Stimulated activated CD4-positive, alpha-beta T cell treated with anti-CD3 and anti-CD28 coated beads, Interleukin-4, amount 100 ng/mL, for 24 hours (primary cell): ENCODE data around the gene PDK1.
"Not testable (repeated sequence)": the region's sequence is repeated elsewhere in the genome, so short reads cannot be mapped to it uniquely, and the experiment has no call there.

ENCODE experiments used
- DNase-seq: peaks from one replicate; pipeline ENCODE4 v3.0.0-alpha.2; 2020

Gene PDK1

DNA sequence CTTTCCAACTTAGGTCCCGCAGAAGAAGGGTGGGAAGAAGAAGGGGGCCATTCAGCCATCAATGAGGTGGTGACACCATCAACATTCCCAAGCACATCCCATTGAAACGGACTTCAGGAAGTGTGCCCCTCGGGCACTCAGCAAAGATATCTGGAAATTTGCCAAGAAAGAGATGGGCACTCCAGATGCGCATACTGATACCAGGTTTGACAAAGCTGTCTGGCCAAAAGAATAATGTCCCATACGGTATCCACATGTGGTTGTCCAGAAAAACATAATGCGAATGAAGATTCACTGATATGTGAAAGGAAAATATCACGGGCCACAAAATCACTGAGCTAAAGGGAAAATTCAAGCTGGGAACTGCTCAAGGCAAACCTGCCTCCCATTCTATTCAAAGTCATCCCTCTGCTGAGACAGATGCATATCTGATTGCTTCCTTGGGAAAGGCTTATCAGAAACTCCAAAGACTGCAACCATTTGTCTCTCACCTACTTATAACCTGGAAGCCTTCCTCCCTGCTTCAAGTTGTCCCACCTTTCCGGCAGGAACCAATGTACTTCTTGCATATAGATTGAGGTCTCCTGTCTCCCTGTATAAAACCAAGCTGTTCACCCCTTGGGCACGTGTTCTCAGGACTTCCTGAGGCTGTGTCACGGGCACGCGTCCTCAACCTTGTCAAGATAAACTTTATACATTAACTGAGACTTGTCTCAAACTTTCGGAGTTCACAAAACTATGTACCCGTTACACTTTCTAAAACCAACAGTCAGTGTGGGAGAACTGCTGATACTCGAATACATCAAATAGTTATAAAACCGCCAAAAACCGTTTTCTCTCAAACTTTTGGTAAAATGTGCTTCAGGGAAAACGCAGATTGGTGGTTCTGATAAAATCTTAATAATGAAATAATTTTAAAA lies 1.3 kb upstream of the PDK1 start:
- peak; percentile 11 for DNase-seq

DNA sequence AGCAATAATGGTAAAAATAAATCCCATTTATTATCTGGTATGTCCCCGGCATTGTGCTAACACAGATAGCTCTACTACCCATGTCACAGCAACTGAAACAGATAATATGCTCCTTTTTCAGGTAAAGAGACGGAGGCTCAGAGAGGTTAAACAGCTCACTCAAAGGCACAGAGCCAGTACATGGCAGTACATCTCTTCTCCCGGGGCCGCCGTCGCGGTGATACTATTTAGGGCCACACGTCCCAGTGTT lies 693 bp upstream of the PDK1 start:
- no peak for DNase-seq

DNA sequence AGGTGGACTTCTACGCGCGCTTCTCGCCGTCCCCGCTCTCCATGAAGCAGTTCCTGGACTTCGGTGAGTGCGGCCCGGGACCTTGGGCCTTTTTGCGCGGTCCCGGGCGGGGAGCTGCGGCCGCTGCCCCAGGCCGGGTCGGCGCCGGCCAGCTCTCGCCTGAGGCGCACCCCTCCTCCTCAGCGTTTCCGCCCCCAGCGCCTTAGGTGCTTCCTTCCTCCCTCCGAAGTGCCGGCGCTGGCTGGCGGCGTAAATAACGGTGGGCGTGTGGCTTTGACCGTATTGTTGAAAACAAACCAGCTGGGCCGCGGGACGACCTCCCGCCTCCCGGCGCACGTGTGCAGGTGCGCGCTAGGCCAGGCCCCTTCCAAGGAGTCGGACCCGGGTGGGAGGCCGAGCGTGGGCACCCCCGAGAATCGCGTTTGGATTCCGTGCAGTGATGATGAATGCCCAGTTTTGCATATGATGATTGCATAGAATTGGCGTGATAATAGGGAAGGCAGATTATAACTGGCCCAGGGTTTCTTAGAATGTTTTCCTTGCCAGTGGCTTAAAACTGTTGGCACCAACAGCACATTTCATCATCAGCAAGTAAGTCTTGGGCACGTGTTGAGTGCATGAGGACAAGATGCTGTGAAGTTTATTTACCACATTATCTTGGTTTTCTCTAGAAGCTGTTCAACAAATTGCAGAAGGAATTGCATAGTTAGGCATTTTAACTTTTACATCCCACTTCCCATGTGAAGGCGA lies 569 bp downstream of the PDK1 start:
- DNase-seq: peak; percentile 72

DNA sequence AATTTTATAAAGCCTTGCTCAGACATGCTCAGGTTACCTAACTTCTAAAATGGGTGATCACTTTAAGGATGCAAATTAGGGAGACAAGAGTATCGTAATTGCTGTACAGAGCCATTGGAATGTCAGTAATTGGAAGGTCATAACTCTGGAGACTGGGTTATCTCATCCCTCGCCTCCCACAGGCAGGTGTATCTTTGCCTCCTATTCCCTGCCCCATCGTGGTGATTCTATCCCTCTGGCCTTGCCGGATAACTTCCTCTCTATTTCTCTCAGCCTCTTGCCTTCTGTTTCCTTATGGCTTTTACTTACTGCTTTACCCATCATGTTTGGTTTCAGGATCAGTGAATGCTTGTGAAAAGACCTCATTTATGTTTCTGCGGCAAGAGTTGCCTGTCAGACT lies 2.5 kb downstream of the PDK1 start:
- DNase-seq: no peak

DNA sequence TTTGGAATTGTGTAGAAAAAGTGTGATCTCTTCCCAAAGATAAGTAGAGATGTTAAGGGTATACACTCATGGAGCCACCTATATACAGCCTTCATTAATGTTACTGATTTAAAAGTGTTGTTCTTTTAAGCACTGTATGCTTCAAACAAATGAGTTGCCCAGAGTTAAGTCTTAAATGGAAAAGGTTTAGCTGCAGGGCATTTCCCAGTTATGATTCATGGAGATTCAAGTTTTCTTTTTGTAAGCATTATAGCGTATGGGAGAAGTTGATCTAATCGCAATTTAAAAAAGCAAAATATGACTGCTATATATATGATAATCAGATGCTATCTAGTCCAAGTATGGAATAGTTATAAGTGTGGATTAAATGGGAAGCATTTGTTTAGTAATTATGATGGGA lies 4.8 kb downstream of the PDK1 start:
- DNase-seq: no peak

DNA sequence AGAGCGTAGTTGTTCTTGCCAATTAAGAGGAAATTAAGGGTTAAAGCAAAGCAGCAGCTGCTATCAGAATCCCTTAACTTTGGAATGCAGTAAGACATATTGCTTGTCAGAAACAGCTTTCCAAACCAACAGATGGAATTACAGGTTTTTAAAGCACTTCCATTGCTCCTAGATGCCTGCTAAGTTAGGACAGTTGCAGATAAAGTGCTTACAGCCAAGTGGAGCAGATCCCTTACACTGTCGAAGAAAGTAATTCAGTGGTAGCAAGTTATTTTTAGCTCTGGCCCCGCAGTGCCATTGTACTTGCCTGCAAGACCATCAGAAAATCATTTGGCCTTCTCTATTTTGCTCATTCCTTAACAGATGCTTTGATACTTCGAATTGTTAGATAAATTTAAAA lies 5.4 kb downstream of the PDK1 start:
- no peak for DNase-seq

DNA sequence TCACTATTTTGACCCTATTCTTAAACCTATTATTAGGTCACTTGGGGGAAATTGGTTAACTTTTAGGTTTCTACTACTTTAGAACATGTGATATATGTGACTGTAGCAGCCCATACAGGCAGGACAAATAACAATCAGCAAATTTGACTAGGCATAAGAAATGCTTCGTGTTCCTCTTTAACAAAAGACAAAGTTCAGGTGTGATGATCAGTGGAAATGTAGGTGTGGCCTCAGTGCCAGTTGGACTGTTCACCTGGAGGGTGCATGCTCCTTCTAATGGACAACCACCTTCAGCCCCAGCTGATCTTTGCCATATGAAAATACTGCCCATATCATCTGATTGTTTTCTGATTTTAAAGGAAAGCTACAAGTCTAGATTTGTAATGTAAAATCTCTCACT lies 6.4 kb downstream of the PDK1 start:
- DNase-seq: no peak

DNA sequence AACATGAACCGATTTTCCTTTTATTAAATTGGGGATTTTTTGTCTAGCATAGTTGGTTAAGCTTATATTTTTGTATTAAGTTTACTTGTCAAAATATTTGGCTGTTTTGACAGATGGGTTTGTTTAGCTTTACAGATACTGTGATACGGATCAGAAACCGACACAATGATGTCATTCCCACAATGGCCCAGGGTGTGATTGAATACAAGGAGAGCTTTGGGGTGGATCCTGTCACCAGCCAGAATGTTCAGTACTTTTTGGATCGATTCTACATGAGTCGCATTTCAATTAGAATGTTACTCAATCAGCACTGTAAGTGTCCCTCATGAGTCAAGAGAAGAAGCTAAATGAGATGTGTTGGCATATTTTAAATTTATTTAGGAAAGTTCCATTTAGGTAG lies 8.5 kb downstream of the PDK1 start:
- no peak for DNase-seq

DNA sequence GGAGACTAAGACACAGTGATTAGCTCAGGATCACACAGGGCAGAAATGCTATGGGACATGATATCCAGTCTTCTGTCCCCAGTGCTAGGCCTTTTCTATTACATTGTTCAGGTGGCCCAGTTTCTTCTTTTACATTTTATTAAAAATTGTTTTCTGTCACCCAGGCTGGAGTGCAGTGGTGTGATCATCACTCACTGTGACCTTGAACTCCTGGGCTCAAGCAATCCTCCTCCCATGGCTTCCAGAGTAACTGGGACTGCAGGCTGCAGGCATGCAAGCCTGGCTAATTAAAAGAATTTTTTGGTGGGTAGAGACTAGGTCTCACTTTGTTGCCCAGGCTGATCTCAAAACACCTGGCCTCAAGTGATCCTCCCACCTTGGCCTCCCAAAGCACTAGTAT lies 15.4 kb downstream of the PDK1 start:
- no peak for DNase-seq

DNA sequence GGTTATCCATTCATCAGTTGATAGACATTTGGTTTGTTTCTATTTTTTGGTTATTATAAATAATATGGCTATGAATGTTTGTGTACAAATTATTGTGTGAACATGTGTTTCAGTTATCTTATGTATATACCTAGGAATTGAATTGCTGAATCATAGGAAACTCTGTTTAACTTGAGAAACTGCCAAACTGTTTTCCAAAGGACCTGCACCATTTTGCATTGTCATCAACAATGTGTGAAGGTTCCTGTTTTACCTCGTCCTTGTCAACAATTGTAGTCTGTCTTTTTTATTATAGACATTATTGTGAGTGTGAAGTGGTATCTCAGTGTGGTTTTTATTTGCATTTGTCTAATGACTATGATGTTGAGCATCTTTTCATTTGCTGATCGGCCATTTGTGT lies 17.1 kb downstream of the PDK1 start:
- DNase-seq: no peak

DNA sequence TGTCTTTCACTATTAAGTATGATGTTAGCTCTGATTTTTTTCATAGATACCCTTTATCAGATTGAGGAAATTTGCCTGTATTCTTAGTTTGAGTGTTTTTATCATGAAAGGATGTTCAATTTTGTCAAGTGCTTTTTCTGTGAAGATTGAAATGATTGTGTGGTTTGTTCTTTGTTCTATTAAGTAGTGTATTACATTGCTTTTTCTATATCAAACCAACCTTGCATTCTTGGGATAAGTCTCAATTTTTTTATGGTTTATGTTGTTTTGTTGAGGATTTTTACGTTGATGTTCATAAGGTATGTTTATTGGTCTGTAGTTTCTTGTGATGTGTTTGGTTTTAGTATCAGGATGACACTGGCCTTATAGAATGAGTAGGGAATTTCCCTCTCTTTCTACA lies 19.1 kb downstream of the PDK1 start:
- no peak for DNase-seq

DNA sequence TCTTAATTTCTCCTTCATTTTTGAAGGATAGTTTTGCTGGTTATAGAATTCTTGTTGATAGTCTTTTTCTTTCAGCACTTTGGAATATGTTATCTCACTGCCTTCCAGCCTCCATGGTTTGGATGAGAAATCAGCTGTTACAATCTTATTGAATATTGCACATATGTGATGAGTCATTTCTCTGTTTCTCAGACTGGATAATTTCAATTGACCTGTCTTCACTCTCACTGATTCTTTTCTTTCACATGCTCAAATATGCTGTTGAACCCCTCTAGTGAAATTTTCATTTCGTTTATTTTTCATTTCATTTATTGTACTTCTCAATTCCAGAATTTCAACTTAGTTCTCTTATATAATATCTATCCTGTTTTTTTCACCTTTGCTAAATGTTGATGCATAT lies 22.2 kb downstream of the PDK1 start:
- no peak for DNase-seq

DNA sequence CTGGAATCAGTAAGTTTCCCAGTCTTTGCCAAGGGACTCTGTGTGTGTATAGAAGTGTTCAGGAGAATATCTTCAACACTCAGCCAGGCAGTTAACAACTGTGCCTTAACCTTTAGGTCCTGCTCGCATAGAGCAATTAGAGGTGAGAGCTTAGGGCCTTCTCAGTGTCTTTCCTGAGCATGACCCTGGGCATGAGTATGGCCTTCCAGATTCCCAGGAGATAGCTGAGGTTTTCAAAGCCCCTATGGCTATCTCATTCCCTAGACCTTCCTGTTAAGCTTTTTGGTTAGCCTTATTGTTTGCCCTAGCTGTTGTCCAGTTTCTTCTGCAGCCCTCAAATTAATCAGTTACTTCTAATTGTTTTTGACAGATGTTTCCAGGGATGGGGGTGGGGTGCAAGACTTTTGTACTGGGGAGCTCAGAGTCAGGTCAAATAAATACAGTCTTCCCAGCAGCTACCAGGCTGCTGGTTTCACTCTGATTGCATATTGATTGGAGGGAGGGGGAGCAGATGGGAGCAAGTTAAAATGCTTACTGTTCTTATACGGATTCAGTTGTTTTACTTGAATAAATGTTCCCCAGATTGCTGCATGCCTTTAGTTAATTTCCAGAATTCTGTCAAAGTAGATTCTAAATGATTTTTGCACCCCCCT lies 23.1 kb downstream of the PDK1 start:
- DNase-seq: no peak

DNA sequence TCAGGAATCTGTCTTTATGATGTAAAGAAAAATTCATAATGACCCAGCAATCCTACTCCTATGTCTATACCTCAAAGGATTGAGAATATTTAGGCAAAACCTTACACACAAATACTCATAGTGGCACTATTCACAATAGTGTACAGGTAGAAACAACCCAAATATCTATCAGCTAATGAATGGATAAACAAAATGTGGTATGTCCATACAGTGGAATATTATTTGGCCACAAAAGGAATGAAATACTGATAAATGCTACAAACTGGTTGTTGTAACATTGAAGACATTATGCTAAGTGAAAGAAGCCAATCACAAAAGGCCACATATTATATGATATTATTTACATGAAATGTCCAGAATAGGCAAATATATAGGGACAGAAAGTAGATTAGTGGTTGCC lies 24.7 kb downstream of the PDK1 start:
- no peak for DNase-seq

DNA sequence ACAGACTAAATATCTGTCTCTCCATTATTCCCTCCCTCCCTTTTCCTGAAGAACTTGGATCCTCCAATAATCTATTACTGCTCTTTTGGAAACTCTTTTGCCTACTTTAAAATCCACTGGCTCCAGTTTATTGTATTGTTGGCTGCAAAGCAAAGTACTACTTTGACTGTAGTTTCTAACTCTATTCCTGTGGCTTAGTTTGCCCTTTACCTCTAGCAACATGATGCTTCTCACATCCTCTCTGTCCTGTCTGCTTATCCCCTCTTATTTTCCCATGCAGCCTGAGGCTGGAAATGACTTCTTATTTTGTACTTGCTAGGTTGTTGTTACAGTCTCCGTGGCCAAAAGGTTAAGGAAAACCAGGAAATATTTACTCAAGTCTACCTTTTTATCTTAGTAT lies 26.8 kb downstream of the PDK1 start:
- DNase-seq: no peak

DNA sequence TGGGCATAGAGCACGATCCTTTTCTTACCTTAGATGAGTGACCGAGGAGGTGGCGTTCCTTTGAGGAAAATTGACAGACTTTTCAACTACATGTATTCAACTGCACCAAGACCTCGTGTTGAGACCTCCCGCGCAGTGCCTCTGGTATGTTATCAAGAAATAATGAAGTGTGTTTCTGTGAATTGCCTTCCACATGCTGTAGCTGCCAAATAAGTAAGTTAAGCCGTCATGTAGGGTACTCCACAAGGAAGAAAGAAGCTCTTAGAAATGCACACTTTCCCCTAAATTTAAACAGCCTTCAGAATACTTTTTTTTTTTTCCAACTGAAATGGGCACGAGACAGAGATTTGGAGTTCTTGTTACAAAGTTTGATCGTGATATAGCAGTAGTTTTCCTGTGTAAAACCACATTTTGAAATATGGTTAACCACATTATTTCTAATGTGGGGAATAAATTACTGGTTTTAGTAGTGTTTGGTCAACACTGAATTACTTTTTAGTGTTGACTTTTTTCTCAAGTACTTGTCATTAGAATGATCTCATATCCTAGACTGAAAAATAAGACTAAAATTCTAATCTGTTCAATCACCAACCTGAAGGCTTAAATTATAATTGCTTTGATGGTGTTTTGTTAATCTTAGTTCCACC lies 30.5 kb downstream of the PDK1 start:
- no peak for DNase-seq

DNA sequence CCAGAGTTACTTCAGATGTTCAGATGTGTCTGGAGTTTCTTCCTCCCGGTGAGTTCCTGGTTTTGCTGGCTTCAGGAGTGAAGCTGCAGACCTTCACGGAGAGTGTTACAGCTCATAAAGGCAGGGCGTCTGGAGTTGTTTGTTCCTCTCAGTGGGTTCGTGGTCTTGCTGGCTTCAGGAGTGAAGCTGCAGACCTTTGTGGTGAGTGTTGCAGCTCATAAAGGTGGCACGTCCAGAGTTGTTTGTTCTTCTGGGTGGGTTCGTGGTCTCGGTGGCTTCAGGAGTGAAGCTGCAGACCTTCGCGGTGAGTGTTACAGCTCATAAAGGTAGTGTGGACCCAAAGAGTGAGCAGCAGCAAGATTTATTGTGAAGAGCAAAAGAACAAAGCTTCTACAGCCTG lies 31.3 kb downstream of the PDK1 start:
- DNase-seq: not testable (repeated sequence)

DNA sequence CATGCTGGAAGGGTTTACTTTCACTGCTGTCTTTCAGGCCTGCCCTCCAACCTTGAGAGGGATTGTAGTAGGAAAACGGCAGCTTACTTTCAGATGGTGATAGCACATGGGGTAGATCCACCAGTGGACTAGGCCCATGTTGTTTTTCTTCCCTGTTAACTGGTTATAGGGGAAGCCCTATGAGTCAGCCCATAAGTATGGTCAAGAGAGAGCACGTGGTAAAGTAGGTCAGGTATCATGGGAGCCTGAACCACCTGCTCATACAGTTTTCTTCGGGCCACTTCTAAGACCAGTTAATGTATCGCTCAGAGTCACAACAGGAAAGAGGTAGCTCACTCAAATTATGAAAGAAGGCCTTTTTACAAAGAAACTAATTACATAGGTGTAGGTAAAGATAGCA lies 33.0 kb downstream of the PDK1 start:
- DNase-seq: no peak

DNA sequence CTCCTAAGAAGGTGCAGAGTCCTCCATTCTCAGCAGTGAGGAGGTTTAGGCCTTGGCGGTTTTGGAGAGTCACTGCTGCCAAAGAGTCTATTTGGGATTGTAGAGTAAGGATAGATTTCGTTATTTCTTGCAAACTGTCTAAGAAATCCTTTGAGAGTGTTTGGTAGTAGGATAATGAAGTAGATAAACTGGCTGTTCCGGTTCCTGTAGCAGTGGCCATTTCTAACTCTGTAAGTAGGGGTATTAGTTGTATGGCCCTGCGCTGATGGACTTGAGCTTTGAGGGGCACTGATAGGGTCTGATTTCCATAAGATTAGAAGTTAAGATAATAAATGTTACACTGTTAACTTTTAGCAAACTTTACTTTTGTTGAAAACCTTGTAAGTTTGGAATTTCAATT lies 35.5 kb downstream of the PDK1 start:
- DNase-seq: not testable (repeated sequence)

DNA sequence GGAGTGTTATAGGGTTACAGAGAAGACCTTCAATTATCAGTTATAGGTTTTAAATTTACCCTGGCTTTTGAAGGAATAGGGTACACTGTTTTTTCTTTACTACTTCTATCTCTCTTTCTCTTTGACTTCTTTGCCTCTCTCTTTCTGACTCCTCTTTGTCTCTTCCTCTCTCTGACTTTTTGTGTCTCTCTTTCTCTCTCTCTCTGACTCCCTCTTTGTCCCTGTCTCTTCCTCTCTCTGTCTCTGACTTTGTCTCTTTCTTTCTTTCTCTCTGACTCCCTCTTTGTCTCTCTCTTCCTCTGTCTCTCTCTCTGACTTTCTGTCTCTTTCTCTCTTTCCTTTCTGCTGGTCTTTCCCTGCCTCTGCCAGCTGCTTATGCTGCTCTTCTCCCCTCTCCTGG lies 36.3 kb downstream of the PDK1 start:
- not testable (repeated sequence) for DNase-seq

DNA sequence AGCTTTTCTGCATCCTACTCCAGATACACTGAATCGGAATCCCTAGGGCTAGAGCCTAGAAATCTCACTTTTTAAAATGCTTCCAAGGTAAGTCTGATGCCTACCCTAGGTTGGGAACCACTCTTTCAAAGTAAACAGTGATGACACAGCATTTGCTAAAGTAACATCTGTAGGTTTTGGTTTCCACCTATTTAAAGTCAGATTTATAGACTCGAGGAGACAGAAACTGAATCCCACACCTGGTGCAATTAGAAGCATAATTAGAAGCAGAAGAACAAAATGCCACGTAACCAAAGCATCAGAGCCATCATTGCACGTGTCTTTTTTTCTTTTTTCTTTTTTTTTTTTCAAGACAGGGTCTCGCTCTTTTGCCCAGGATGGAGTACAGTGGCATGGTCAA lies 40.9 kb downstream of the PDK1 start:
- DNase-seq: no peak

DNA sequence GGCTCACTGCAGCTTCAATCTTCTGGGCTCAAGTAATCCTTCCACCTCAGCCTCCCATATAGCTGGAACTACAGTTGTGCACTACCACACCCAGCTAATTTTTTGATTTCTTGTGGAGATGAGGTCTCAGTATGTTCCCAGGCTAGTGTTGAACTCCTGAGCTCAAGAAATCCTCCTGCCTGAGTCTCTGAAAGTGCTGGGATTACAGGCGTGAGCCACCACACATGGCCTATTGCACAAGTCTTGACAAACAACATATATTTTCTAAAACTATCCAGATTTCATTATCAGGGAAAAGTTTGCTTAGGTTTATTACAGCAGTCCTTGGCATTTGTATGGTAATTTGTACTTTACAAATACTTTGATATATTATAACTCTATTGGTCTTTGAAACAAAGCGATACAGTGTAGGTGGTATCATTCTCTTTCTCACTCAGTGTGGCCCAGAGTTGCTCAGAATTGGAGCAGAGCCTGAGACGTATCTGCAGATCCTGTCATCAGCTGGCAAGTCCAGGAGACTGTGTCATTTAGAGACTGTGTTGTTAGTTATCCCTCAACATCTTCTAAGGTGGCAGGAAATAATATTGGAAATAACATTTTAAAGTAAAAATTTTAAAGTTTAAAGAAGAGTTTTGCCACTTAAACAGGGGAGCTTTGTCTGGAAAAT lies 41.4 kb downstream of the PDK1 start:
- DNase-seq: no peak

DNA sequence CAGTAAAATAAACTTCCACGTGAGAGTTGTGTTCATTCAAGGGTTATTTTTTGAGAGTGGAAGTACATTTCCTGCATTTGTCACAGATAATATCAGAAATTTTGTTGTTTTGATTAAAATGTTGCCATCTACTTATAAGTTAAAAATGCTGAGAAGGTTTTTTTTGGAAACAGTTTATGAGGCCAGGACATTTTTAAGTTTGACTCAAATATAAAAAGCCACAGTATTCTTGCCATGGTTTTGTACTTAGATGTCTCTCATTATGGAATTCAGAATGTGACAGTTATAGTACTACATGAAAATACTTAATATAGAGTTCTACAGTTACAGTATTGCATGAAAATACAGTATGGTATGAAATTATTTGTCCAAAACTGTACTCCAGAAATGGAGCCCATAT lies 44.1 kb downstream of the PDK1 start:
- DNase-seq: no peak
